Head of caudate nucleus (tissue), 42 donors: ENCODE data around the gene COL4A1.

Experiments
- DNase-seq, 42 donors: peaks; one replicate each; pipeline versions ENCODE4 v3.0.0 to v3.0.0-alpha.2; 2020 to 2021; ENCODE audit warnings: mixed read lengths in 7 of 42
- intact Hi-C: fragments of 100-400 bp; cut with DNase I; formaldehyde crosslinking; loops from one replicate; pipeline ENCODE4 v1.15.0; 2022

COL4A1 gene

DNA sequence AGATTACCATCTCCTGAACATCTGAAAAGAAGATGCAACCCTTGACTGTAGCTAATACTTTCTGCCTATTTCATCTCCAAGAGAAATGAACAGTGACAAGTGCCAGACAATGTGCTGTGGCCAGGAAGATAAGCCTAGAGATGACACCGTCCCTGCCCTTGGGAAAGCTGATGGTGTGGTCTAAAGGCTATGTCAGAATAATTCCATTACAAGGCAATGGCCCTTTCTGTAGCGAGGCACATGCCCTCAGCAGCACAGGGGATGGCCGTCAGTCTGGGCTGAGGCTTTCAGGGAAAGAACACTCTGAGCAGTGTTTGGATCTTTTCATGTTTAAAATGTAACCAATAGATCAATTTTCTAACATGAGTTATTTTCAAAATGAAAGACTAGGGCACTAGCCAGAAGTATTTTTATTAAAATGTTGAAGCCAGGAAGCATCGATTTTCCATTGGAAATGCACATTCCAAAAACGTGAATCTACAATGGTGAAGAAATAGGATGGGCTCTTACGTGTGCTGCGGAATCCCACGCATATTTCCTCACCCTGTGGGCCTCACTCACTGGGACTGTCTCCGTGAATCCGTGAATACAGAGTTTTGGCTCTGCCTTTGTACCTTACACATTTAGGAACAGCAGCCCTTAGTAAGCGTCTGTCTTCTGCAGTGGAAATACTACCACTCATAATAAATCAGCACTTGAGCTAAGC lies 22.0 kb downstream of the COL4A1 start:
- DNase-seq, result no peak
- intact Hi-C loops, result no loop called here

DNA sequence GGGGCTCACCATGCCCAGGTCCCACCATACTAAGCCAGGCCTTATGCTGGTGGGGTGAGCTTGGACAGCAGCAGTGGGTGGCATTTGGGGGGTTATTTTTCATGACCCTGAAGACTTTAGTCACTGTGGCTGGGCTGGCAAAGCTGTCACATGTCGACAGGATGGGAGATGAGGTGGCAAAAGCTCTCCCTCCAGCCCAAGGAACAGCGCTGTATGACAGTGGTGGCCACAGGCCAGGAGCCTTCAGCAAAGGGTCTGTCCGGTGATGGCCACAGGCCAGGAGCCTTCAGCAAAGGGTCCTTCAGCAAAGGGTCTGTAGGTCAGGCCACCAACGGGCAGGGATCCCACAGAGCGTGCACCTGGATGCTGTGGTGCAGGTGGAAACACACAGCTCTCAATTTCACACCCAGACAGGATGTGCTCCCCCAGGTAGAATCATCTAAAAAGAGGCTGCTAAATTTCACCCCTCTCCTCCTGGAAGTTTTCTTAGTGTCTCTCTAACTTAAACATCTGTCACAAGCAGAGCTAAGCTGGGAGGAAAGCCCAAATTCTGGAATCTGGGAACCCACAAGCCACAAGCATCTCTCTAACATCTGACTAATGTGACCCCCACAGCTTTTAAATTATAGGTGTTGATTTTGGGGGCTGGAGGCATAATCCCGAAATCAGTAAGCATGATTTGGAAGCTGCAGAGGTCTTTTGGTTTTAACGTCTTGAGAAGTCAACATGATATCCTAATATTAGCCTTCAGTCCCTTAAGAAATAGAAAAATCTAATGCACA lies 23.0 kb downstream of the COL4A1 start:
- peak in 1 of 42 donors; percentile 14 for DNase-seq
- intact Hi-C loops, result no loop called here

DNA sequence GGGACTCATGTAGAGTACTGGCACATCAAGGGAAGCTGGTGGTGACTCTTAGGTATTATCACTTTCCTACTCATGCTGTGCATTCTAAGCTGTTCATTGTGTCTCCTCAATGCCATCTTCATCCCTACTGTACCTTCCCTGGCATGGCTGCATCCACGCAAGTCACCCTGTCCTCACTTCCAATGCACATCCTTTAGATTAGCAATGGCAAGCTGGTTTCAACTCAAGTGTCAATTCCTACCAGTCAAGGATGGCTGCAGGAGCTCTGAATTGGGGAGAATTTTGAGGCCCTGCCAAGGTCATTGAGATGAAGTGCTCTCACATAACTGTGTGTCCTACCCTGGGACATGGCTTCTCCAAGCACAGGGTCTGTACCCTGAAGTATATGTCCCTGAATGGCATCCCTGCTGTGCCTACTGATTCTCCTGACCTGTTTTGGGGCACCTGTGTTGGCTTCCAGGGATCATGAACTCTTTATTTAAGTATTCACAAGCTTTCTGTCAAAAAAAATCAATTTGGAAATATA lies 24.6 kb downstream of the COL4A1 start:
- DNase-seq, result peak in 1 of 42 donors; percentile 12
- intact Hi-C loops, result no loop called here

DNA sequence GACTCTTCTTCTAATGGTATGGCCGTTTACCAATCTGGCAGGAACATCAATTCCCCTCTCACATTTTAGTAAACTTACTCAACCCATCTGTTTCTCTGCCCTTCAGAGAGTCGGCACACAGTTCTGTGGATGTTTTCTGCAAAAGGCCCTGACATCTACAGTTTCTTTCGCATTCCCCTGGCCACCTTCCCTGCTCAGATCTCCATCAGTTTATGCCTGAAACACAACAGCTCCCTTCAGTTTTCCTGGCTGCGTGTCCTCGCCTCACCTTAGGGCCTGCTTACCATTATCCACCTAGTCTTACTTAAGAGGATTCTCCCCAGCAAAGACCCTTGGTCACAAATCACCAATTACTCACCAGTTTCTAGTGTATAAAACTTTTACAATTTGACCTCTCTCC lies 25.2 kb downstream of the COL4A1 start:
- peak in 1 of 42 donors; percentile 6 for DNase-seq
- intact Hi-C loops, result no loop called here

DNA sequence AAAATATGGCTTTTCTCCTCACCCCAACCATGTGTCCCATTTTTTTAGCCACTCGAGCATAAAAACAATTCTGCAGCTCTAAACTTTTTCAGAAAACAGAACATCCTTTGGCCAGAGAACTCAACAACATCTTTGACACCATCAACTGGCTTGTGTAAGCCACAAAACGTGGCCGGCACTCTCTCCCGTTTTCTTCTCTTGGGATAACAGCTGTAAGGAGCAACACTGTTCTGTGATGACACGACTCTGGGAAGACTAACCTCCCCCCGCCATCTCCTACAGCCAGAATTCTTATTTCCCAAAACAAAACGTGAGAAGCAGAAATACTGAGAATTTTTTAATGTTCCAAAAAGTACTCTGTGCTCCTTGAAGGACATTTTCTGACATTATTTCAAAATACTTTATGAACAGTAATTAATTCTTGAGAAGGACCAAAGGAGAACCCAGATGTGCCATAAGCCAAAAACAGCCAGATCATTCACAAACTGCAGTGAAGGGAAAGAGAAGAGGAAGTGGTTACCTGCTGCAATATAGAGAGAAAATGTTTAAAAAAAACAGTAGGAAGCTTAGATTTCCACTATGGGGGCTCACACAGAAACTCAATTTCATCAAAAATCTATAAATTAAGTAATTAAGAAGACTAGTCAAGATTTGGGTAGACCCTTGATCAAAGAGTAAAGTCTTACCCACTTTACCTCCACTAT lies 25.8 kb downstream of the COL4A1 start:
- intact Hi-C loops, result no loop called here
- DNase-seq, result no peak

DNA sequence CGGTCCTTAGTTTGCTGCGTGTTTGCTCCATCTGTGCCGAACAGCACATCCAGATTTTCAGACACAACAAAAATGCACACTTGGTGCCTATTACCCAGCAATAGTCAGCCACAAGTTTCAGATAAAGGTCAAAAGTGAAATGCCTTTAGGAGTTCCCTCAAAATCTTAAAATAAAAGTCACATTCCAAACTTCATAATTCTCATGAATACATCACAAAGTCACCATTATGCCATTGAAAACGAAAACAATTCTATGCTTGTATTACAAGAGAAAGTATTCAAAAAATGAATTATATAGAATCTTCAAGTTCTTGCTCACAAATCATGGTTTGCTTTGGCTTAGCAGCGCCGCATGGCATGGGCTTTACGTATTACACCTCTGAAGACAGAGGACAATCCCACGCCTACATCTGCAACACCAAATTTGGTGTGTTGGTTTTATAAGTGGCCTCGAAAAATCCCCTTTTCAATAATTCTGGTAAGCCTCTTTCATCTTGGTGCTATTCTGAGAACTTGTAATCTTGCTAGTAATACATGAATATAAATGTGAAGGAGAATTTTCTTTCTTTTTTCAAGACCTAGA lies 26.6 kb downstream of the COL4A1 start:
- peak in 1 of 42 donors; percentile 11 for DNase-seq
- intact Hi-C loops, result no loop called here

DNA sequence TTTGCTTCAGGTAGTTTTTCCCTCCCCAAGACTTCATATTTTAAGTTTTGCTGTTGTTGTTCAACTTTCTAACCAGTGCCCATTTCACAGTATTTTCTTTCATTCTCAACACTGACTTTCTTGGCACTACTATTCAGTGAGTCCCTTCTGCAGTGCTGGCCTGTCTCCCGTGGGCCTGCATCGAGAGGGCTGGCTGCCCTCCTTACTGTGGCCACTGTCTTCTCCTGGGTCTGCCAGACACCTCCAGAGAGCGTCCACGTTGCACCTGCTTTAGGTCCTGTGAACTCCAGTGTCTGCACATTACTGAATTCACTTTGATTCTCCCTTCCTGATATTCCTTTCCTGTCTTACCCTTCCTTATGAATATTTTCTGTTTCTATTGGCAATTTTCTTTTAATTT lies 27.3 kb downstream of the COL4A1 start:
- peak in 1 of 42 donors; percentile 16 for DNase-seq
- intact Hi-C loops, result no loop called here

DNA sequence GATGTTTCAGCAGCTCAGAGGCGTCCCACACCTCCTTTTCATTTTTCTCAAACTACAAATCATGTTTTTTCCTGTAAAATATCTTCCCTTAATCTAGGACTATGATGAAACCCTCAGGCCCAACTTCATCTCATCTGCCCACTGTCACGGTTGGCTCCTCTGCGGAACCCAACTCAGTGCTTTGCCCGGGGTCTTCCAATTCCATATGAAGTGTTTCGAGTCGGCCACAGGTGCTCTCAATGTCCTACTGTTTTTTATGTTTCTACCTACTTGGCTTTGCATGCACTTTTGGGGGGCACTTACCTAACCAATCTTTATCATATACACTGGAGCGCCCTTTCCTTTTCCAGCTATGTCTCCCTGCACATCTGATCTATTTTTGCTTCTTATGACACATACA lies 28.1 kb downstream of the COL4A1 start:
- intact Hi-C loops, result no loop called here
- DNase-seq, result peak in 1 of 42 donors; percentile 9

DNA sequence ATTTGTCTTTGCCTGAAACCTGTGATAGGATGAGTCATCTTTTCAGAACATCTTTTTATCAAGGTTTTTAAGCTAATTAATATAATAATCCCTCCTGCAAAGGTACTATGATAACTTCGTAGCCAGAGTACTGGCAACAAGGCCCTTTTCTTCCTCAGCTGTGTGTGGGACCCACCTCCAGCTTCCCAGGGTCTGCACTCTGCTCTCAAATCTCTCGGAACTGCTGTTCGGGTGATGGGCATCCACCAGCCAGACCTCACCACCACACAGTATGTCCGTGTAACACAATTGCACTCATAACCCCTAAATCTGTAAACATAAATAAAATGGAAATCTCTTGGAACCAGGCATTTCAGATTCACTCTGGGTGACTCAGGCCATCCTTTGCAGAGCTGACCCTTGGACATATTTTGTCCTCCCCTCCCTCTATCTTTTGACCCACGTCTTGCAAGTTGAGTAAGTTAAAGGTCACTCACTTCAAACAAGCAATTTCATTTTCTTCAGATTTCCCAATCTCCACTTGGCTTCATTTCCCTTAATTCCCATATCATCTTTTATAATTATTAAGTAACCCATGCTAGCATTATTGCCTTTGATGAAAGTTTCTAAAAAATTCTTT lies 29.5 kb downstream of the COL4A1 start:
- DNase-seq, result peak in 1 of 42 donors; percentile 20
- intact Hi-C loops, result no loop called here

DNA sequence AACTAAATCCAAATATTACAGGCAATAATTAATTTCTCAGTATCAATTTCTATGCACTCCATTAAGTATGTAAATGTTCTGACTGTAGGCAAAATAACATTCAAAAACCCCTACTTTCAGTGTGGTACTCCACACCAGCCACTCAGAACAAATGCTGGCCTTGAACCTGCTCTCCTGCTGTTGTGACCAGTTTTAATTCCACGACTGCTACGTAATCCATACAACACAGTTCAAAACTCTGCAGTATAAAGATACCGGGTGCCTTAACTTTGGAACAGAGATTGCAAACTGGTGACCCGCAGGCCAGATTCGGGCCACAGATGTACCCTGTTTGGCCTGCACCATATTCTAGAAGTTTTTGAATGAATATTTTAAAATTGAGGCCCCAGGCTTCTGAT lies 30.4 kb downstream of the COL4A1 start:
- intact Hi-C loops, result no loop called here
- DNase-seq, result no peak

DNA sequence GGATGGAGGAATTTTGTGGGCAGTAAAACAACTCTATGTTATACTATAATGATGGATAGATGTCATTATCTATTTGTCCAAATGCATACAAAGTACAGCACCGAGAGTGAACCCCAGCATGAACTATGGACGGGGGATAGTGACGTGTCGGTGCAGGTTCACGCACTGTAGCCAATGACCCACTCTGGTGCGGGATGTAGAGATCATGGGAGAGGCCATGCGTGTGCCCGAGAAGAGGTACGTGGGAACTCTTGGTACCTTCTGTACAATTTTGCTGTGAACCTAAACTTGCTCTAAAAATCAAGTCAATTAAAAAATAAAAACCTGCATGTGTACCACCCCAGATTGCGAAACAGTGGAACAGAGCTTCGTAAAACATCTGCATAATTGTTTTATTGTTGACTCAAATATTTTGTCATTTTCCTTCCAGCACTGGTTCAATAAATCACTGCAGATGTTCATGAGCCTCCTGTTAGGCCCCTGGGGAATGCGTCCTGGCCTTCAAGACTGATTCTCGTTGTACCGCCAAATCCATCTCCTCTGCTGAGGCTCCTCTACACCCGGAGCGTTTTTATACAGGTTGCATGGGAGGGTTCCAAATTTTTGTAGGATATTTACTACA lies 30.9 kb downstream of the COL4A1 start:
- intact Hi-C loops, result no loop called here
- DNase-seq, result no peak

DNA sequence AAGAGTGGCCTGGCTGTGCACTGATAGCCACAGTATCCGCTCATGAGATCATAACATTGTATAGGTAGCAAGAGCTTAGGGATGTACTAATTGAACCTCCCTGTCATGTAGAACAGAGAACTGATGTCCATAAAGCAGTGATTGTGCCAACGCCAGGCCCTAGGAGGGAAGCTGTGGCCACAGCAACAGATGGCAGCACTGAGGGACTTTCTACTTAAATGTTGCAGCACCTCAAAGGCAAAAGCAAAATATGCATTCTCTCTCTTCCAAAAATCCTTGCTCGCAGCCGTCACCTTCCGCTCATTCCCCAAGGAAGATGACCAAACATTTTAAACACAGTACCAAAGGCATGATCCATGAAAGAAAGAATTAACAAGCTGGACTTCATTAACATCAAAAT lies 32.3 kb downstream of the COL4A1 start:
- DNase-seq, result peak in 3 of 42 donors; percentile 7 to 34 (median 24)
- intact Hi-C loops, result no loop called here

DNA sequence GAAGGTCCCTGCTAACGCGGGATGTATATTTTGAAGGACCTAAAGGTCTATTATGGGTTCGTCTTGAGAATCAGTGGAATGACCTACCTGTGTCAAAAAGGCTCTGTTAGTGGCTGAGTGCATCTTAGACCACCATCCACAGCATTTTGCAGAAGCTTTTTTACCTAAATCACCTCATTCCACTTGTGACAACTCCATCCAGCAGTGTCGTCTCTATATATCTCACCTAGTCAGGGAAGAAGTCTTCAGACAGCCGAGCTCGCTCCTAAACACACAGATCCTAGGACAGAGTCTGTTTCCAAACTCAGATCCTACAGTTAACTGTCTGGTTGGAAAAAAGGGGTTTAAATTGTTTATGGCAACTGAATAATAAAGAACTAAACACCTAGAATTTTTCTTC lies 33.7 kb downstream of the COL4A1 start:
- DNase-seq, result peak in 1 of 42 donors; percentile 15
- intact Hi-C loops, result no loop called here

DNA sequence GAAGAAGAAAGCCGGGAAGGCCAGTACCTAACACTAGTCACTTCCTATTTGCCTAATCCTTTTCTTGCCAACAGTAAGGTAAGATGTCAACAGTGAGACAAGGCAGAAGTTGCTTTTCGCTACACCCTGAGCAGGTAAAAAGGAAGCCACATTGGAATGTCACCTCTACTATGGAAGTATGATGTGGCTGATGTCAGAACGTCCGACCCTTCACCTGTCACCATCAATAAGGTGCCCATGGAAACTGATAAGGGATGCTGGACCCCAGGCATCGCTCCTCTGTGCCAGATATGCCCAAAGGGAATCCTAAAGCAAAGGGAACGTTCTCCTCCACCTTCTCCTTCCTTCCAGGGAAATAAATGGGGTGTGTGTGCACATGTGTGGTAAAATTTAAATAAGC lies 34.3 kb downstream of the COL4A1 start:
- peak in 2 of 42 donors; percentile 10 to 19 for DNase-seq
- intact Hi-C loops, result no loop called here

DNA sequence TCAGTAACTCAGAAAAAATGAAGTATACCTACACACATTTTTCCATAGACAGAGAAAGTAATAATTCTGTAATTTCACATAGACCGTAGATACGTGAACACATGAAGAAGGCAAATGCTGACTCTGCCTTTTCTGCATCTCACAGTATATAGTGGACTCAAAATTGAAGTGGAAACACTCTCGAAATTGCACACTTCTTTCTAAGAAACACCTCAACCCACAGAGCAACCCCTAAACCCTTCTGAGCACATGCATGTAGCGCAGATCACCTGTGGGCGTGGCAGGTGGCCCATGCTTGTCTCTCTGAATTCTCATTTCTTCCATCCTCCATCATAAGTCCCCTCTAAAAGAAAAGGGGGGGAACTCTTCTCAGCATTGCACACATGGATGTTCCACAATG lies 34.7 kb downstream of the COL4A1 start:
- intact Hi-C loops, result no loop called here
- peak in 2 of 42 donors; percentile 10 to 27 for DNase-seq

DNA sequence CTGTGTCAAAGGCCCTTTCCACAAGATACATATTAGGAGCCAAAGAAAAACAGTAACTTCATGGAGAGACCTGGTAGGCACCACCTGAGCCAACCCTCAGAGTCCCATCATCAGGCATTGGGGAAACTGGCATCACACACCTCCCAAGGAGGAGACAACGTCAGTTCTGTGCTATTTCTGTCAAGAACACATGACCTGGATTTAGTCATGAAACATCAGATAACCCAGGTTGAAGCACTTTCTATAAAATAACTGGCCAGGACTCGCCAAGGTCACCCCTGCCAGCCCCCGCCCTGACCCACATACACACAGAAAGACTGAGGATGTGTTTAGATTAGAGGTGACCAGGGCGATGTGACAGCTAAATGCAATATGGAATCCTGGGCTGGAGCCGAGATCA lies 35.6 kb downstream of the COL4A1 start:
- peak in 3 of 42 donors; percentile 10 to 39 (median 25) for DNase-seq
- intact Hi-C loops, result no loop called here

DNA sequence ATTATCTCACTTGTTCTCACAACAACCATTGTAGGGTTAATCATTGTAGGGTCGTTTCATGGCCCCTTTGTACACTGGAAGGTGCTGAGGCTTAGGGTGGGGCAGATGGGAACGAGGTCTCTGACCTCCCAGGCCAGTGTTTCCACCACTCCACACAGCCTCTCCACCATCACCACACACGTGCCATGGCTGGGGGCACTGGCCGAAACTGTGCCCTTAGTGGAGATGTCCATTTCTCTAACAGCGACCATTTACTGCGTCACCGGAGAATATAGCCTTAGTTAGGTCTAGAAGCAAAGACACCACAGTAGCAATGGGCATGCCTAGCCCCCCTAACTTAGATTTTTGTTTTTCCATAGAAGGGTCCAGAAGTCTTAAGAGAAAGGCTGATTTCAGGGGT lies 36.5 kb downstream of the COL4A1 start:
- DNase-seq, result peak in 3 of 42 donors; percentile 11 to 25 (median 18)
- intact Hi-C loops, result no loop called here

DNA sequence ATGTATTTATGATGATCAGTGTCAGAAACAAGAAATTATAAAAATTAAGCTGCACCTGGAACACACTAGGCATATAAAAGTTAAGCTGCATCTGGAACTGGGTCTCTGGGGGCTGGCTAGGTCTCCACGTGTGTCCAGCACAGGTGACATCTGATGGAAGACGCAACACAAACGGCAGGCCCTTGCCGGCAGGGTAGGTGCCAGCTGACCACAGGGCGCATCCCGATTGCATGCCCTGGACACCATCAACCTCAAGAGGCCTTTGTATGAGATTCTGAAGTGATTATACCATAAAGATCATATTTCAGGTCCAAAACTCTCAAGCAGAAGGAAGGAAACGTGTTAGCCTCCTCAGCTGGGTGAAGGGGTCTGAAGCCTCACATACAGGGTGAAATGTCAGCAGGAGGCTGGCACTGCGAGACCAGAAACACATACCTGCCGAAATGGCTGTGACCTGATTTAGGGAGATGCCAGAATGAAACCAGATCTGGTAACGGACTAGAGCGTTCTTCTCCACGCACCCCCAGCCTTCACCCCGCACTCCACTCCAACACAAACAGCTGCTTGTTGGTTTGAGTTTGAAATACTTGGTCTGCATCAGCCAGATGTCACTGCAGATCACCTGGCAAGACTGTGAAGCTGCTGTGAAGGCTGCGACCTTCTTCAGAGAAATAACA lies 37.3 kb downstream of the COL4A1 start:
- DNase-seq, result peak in 3 of 42 donors; percentile 7 to 33 (median 19)
- intact Hi-C loops, result no loop called here
